ENCODE results near the gene GRAP2.
"Not testable (repeated sequence)": the region's sequence is repeated elsewhere in the genome, so short reads cannot be mapped to it uniquely, and the experiment has no call there.

GRAP2 gene

DNA sequence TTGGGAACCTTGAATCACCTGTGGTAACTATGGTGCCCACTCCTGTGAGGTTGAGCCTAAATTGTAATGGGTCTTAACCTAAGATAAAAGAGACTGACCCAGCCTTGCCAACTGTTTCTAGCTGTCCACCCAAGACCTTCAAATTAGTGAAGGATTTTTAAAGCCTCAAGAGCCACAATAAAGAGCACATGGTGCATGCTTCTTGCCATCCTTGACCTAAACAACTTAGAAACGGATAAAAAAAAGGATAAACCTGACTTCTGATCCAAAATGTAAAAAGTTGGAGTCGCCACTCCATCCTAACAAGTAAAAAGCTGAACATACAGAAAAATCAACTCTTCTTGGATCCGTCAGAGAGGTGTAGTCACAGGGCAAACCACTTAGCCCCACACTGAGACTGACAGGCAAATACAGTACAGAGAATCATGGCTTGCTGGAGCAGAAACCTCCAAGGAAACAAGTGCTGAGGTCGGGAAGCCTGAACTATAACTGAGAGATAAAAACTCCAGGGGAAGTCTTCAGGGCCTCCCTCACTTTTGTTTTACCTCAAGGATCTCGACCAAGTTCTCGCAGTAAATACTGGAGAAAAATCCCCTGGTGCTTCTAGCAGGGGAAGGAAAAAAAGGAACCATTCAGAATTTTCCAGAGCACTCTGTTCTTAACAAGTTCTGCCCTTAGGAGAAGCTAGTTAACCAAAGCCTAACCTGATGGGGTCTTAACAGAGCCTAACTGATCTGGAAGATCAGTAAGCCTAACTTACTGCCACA is 23.6 kb upstream of the GRAP2 start:
- Histone ChIP-seq H3K36me3 (no peaks in the 10 kb centered on the region), H3K4me3 (ENCODE audit: low read depth, low read length) (no peak overlapping the region), H3K27me3 (peaks cover 39% of the 10 kb centered on the region), H3K4me1 (no peaks in the 10 kb centered on the region), H3K9me3 (no peaks in the 10 kb centered on the region)
- TF ChIP-seq, protein P1, sequence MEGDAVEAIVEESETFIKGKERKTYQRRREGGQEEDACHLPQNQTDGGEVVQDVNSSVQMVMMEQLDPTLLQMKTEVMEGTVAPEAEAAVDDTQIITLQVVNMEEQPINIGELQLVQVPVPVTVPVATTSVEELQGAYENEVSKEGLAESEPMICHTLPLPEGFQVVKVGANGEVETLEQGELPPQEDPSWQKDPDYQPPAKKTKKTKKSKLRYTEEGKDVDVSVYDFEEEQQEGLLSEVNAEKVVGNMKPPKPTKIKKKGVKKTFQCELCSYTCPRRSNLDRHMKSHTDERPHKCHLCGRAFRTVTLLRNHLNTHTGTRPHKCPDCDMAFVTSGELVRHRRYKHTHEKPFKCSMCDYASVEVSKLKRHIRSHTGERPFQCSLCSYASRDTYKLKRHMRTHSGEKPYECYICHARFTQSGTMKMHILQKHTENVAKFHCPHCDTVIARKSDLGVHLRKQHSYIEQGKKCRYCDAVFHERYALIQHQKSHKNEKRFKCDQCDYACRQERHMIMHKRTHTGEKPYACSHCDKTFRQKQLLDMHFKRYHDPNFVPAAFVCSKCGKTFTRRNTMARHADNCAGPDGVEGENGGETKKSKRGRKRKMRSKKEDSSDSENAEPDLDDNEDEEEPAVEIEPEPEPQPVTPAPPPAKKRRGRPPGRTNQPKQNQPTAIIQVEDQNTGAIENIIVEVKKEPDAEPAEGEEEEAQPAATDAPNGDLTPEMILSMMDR (IDR thresholded peaks at IDR 0.05; ENCODE audit: low read depth, low read length), result no peak
- DNase-seq, result no peak

DNA sequence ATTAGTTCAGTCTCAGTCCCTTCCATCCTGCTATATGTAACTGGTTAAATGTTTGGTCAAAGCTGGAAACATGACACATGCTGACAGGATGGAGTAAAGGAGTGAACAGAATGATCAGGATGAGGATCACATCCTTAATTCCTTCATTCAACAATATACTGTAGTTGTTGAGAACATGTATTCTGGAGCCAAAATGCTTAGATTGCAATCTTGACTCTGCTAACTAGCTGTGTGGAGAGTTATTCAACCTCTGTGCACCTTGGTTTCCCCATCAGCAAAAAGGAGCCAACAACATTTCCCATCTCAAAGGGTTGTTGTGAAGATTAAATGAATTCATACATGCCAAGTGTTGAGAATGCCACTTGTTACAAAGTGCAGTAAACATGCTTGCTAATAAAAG is 20.2 kb upstream of the GRAP2 start:
- Histone ChIP-seq H3K9me3 (no peaks in the 10 kb centered on the region), H3K4me1 (no peaks in the 10 kb centered on the region), H3K4me3 (ENCODE audit: low read depth, low read length) (no peak overlapping the region), H3K27me3 (peaks cover 47% of the 10 kb centered on the region), H3K36me3 (no peaks in the 10 kb centered on the region)
- TF ChIP-seq, protein P1 (IDR thresholded peaks at IDR 0.05; ENCODE audit: low read depth, low read length), result no peak
- no peak for DNase-seq

GRCh38 chr22:39883057-39883456 is 17.8 kb upstream of the GRAP2 start:
- H3K27me3 ChIP-seq, result peaks cover 43% of the 10 kb centered on the region
- no peaks in the 10 kb centered on the region for H3K4me1 ChIP-seq
- H3K36me3 ChIP-seq, result no peaks in the 10 kb centered on the region
- H3K9me3 ChIP-seq, result no peaks in the 10 kb centered on the region
- TF ChIP-seq, protein P1 (IDR thresholded peaks at IDR 0.05; ENCODE audit: low read depth, low read length), result no peak
- H3K4me3 ChIP-seq (ENCODE audit: low read depth, low read length), result no peak overlapping the region
- DNase-seq, result no peak

- H3K36me3 ChIP-seq; DNase-seq; H3K9me3 ChIP-seq; H3K4me3 ChIP-seq (ENCODE audit: low read depth, low read length); H3K4me1 ChIP-seq: not testable (repeated sequence)
- peaks cover 46% of the 10 kb centered on the region for H3K27me3 ChIP-seq
Observed at GRCh38 chr22:39889924-39890323, 11.0 kb upstream of the GRAP2 start.

- Histone ChIP-seq H3K4me3 (ENCODE audit: low read depth, low read length) (no peak within 1 kb of the TSS), H3K27me3 (peaks cover 47% of the 10 kb centered on the region), H3K9me3 (no peaks in the 10 kb centered on the region), H3K4me1 (no peaks in the 10 kb centered on the region), H3K36me3 (no peaks in the 10 kb centered on the region)
- TF ChIP-seq, protein P1 (IDR thresholded peaks at IDR 0.05; ENCODE audit: low read depth, low read length), result no peak
- no peak for DNase-seq
Observed at GRCh38 chr22:39893526-39893925, 7.4 kb upstream of the GRAP2 start, which contains the start of gene ENTHD1. Gene ENTHD1 (minus strand): TSS chr22:39893760. CDS start chr22:39887748, 6,012 bp downstream.

GRCh38 chr22:39894554-39895092 is 6.3 kb upstream of the GRAP2 start:
- no peak for DNase-seq
- H3K36me3 ChIP-seq, result no peaks in the 10 kb centered on the region
- no peak overlapping the region for H3K4me3 ChIP-seq (ENCODE audit: low read depth, low read length)
- H3K27me3 ChIP-seq, result peaks cover 46% of the 10 kb centered on the region
- TF ChIP-seq, protein P1 (IDR thresholded peaks at IDR 0.05; ENCODE audit: low read depth, low read length), result no peak
- no peaks in the 10 kb centered on the region for H3K4me1 ChIP-seq
- no peaks in the 10 kb centered on the region for H3K9me3 ChIP-seq
